Cortex of kidney (tissue), 1 donor: ENCODE data around the gene AGAP1.

Experiments
- DNase-seq: peaks from one replicate; lab custom pipeline; 2025; lab: John Stamatoyannopoulos, UW

The AGAP1 gene

DNA sequence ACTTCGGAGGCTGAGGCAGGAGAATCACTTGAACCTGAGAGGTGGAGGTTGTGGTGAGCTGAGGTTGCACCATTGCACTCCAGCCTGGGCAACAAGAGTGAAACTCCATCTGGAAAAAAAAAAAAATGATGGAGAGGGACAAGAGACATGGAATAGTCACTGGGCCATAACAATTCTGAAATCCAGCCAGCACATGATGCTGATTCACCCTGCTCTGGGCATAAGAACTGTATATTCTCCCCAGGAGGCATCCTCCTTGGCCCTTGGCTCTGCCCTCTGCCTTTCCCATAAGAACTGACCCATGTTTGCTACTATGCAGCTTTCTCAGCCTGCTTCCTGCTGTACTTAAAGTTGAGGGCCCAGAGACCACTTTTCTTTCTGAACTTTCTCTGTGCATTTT is 376.7 kb downstream of the AGAP1 start:
- DNase-seq = no peak

DNA sequence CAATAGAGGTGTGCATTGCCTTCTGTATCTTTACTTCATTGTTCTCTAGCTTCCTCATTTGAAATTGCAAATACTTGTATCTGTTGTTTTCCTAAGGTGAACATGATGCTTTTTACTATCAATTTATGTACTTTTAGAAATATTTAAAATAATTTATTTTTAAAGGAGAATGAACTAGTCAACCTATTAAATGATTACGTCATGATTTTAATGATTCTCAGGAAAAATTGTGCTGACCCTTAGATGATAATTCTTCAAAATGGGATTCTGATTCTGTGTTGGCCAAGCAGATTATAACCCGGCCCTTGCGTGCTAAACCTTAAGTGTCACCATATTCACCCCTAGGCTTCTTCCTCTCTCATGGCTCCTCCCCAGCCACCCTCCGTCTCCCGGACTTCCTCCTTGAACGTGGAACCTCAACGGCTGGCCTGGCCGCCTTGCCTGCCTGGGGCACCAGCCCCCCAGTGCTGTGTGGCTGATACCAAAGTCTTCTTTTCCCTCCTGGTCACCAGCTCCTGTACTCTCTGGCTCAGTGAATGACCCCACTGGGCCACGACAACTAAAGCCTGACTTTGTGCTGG is 382.3 kb downstream of the AGAP1 start:
- DNase-seq = no peak

DNA sequence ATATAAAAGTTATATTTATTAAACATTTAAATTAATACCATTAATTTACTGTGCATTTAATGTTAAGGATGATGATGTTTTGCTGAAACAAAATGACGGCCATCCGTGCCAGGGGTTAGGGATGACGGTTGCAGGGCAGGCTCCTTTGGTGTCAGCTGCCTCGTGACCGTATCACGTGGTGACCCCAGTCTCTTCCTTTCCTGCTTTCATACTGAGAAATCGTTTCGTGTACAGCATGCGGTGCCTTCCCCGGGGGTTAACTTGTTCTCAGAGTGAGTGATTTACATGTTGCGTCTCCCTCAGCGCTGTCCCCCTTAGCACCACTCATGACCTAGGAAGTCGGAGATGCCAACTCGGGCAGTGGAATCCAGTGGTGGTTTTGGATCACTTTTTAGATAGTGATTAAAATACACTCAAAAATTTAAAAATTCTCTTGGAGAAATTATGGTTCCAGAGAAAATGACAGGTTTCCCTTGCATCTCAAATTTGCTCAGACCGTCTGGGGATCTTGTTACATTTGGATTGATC is 383.5 kb downstream of the AGAP1 start:
- no peak for DNase-seq

DNA sequence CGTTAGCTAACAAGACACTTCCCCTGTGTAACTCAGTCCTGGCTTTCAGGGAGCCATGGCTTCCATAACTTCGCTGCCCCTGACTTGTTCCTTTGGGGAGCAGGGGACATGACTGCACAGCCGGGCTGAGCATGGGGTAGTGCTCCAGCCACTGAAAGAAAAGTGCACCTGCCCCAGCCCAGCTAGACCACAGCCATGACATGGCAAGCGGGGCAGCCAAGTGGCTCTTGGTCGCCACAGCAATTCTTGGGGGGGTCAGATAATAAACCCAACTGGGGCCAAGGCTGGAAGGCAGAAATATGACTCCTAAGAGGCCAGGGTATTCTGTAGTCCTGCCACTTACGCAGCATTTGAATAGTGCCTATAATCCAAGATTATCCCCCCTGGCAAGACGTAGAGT is 385.3 kb downstream of the AGAP1 start:
- no peak for DNase-seq

DNA sequence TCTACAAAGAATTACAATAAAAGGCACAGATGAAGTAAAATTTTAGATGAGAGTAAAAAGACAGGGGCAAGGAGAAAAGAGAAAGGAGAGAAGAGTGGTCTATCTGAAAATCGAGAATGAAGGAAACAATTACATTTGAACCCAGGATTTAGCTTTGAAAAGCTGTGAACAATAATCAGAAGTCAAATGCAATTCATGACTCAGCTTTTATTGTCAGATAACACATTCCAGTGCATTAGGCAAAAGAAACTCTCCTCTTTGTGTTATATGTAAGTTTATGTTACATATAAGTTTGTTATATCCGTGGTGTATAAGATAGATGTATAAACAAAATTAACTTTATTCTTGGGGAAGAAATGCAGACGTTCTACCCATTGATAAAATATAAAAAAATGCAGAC is 389.8 kb downstream of the AGAP1 start:
- DNase-seq = no peak

DNA sequence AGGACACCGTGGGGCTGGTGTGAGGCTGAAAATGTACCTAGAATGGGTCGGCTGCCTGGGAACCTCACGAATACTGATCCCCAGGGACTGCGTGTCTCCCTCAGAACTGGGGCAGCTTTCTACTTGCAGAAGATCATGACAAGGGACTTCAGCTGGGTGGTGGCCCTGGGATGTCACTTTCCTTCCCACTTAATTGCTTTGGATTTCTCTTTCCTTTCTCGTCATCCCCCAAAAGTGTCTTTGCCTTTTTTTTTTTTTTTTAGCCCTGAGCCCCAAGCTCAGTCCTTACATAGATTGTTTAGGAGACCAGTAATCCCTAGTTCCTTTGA is 395.4 kb downstream of the AGAP1 start:
- DNase-seq = no peak

DNA sequence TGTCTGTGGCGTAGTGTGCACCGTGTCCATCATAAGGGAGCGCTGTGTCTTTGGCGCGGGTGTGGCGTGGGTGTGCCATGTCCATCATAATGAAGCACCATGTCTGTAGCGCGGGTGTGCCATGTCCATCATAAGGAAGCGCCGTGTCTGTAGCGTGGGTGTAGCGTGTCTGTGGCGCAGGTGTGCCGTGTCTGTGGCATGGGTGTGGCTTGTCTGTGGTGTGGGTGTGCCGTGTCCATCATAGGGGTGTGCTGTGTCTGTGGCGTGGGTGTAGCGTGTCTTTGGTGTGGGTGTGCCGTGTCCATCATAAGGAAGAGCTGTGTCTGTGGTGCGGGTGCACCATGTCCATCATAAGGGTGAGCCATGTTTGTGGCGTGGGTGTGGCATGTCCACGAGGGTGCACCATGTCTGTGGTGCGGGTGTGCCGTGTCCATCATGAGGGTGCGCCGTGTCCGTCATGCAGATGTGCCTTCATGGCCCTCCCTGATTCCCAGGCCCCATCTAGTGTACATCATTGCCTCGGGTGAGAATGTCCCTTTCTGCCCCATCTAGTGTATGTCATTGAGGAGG is 399.4 kb downstream of the AGAP1 start:
- no peak for DNase-seq

DNA sequence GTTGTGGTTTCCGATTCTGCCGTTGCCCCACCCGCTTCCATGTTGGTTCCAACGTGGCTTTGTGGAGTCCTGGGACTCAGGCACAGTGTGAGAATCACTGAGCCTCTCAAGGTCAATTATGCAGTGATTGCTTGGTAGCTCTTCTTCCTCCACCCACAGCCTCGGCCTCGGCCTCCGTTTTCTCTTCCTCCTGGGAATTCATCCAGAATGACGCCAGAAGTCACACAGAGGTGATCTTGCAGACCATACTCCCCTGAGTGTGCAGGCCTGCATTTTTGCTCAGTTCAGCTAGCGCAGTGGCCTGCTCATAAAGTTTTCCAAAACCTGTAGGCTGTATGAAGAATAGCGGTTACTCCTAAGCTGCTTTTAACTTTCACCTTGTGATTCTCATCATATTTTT is 401.0 kb downstream of the AGAP1 start:
- DNase-seq = no peak

DNA sequence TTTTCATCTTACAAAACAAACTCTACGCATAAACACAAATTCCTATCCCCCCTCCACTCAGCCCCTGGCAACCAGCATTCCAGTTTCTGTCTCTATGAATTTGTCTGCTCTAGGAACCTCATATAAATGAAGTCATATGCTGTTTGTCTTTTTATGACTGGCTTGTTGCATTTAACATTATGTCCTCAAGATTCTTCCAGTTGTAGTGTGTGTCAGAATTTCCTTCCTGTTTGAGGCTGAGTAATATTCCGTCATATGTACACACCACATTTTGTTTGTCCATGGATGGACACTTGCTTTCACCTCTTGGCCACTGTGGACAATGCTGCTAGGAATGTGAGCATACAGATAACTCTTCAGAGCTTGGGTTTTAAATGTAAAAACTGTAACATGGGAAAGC is 402.2 kb downstream of the AGAP1 start:
- DNase-seq = no peak

DNA sequence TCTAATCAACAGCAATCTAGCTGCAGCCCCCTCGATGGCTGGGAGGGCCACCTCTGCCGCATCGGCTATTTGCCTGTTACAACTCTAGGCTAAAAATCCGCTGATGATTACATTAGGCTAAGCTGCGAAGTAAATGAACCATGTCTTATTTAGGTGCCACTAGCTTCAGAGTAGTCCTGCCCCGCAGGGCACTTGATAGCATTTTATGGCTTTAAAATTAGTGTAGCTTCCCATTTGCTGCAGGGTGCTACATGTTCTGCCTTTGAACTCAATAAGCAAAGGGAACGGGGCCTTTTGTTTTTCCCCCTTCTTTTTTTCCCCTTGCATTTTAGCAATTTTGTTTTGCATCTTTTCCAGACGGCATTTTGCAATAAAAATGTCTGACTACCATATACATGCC is 404.1 kb downstream of the AGAP1 start:
- no peak for DNase-seq

DNA sequence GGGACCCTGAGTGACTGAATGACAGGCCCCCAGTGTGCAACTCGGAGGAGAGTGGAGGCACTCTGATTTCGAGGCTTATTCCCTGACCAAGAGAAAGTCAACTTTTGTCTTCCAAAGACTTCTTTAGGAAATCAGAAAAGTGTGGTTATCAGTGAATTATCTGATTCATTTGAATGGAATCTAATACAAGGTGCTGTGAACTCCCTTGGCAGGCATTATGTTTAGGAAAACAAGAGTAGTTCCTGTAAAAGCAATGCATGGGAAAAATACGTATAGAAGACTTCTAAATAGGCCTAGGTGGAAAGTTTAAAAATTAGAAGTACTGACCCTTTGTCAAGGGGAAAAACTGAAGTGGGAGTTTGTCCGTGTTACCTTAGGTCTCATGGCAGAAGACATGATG is 404.9 kb downstream of the AGAP1 start:
- DNase-seq = no peak

DNA sequence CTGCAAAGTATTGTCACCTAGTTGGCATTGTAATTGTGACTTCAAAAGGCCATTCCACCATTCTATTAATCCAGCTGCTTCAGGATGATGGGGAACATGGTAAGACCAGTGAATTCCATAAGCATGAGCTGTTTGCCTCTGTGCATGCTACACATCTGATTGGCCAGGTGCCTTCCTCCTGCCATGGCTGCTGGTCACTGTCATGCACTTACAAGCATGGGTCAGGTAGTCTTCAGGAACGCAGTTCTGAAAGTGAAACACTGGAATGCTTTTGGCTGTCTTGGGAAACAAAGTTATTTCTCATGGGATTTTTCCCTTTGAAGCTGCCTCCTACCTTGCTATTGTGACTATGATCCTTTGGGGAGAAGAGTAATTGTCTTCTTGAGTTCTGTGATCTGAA is 406.8 kb downstream of the AGAP1 start:
- no peak for DNase-seq

DNA sequence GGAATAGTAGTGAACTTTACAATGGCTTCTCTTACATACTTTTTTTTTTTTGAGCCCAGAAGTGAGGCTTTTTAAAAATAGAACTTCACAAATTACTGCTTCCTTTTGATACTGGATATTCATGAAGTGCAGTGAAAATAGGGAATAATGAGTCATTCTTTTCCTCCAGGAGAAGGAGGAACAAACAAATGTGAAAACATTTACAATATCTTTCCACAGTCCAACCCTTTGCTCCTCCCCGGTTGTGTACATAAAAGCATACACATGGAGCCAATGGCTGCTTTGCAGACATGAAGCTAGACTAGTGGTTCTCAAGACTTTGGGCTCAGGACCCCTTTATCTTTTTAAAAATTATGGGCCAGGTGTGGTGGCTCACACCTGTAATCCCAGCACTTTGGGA is 407.4 kb downstream of the AGAP1 start:
- no peak for DNase-seq

DNA sequence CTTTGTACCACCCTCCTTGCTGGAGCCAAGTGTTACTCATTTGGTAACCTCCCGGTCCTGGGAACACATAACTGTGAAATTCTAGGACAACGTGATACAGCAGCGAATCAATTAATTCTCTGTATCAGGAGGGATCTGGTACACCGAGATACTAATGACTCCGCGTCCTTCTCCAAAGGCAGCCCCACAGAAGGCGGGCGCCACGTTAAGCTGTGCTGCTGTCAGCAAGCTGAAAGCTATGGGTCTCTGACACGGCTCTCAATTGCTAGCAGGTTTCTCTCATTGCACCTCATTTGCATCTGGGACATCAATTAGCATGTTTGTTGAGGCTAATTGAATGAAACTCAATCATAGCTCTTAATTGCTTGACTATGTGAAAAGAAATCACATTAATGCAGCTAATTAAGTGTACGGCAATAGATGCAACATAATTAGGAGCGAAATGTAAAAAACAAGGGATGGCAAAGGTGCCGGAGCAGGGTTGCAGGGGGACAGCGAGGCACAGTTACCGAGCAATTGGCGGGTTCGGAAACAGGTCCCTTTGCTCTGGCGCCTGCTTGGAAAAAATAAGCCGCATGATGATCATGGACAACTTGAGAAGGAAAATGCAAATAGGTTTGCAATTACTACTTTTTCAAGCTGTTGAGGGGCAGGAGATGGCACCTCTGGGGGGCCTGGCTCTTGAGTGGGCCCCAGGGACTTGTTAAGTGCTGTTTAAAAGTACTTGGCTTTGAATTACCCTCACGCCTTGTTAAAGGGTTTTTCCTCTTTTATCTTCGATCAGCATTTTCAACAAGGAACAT is 410.1 kb downstream of the AGAP1 start:
- no peak for DNase-seq

DNA sequence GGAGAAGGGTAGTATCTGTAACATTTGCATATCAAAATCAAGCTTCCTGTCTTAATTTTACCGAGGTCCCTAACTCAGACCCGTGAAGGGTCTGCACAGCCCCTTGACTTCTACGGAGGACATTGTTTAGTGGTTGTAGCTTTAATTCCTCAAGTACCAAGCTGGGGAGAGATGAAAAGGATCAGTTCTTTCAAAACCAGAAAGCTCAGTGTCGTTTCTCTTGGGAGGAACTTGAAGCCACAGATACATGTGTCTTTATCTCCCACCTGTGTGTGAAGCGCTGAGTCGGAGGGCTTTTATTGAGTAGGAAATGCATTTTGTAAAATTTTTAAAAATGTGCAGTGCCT is 410.7 kb downstream of the AGAP1 start:
- DNase-seq = no peak

DNA sequence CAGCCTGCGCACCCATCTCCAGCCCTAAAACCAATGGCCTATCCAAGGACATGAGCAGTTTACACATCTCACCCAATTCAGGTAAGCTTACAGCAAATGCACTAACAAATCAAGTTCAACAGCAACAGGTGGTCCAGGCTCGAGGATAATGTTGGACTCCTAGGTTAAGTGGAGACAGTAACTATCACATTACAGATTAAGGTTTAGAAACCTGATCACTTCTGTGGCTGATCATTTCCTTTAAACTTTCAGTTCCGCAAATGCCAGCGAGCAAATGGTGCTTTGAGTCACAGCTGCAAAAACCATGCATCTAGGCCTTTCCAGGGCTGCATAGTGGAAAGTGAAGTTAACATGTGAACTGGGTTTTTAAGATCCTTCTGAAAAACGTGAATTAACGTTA is 415.0 kb downstream of the AGAP1 start:
- DNase-seq = no peak

DNA sequence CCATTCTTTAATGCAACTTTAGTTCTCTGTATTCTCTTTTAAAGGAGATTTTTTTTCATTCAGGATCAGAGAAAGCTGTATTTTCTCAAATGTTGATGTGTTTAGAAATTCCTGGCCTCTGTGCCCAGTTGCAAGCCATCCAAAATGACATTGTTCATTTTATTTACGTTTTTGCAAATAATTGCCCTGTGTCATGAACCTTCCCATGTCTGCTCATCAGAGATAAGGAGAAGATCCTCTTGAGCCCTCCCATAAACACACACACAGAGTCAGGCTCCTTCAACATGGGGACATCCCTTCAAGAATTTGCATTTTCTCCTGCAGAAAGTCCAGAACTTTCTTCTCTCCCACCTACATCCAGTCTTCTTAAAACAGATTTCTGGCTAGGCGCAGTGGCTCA is 415.5 kb downstream of the AGAP1 start:
- no peak for DNase-seq

DNA sequence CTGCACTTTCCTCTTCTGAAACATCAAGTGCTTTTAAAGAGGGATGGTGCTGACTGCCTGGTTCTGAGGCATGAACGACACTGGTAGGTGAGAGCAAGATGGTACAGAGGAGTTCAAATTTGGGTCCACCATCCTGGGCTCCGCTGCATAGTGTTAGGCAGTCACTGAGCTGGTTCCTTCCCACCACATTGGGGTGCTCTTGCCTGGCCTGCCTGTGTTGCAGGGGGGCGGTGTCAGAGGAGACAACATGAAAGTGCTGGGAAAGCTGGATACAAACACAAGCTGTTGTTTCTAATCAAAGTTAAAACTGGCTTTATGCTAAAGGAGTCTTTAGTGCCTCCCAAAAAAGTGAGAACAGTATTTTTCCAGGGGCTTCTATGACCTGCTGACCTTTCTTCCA is 416.2 kb downstream of the AGAP1 start:
- DNase-seq = no peak

DNA sequence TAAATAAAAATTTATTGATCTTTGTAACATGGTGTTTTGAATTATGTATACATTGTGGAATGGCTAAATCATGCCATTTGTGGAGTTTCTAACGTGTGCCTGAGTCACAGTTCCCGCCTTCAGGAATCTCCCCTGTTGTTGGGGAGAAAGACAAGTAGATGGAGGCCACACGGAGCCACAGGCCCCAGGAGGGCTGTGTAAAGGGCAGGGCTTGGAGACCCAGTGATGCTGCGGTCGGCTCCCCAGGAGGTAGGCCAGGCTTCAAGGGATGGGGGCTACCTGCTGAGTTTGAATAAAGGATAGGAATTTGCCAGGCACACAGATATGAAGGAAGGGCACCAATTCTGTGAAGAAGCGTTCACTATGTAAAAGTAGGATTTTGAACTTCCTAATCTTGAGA is 417.3 kb downstream of the AGAP1 start:
- no peak for DNase-seq

DNA sequence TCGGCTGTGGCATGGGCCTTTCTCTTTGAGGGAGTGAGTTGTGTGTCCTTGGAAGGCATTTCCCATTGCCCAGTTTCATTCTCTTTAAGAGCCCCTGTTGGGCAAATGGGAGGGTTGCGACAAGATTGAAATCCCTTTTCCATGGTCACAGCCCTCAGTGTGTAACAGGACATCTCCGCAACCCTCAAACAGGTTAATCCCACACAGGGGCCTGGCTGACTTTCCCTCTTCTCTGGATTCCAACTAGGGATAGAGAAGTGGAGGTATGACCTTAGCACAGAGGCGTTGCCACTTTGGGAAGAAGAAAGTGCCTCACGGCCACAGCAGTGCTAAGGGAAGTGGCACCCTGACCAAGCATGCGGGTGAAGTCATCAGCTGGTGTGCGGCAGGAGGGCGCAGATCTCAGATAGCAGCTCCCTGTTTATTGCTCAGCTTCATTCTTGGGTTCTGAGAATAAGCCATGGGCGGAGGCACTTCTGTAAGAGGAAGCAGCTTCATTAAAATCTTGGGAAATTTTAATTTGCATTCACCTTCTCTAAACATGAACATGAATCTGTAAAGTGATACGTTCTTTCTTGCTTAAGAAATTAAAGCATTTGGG is 417.9 kb downstream of the AGAP1 start:
- no peak for DNase-seq

DNA sequence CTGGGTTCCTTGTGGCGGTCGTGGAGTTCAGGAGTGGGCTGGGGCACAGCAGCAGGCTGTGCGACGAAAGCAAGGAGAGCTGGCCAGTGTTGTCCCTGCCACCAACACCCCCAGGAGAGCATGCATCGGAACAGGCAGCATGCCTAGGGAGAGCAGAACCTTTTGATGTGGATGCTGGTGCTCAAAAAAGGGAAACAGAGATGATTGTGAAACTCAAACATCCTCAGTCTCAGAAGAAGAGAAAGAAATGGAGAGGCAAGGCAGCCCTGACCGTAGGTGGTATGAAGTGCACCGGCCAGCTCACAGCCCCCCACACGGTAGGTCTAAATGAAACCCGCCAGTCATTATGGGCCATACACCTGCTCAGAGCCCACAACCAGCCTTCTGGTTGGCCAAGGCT is 420.9 kb downstream of the AGAP1 start:
- no peak for DNase-seq

DNA sequence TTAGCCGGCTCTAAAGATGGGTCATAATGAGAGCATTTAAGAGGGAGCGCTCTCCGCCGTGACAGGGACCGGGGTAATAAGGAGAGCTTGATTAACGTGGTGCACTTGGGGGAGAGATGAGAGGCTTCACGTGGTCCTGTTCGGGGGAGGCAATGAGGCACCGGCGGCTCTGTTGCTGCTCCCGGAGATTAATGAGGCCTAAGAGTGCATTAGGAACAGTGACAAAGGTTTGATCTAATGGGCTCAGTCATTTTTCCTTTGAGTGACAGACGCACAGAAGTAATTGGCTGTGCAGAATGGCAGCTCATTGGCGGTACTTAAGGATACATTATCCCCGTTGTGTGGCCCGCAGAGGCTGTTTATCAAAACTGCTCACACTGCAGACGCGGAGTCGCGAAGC is 423.7 kb downstream of the AGAP1 start:
- DNase-seq = no peak

DNA sequence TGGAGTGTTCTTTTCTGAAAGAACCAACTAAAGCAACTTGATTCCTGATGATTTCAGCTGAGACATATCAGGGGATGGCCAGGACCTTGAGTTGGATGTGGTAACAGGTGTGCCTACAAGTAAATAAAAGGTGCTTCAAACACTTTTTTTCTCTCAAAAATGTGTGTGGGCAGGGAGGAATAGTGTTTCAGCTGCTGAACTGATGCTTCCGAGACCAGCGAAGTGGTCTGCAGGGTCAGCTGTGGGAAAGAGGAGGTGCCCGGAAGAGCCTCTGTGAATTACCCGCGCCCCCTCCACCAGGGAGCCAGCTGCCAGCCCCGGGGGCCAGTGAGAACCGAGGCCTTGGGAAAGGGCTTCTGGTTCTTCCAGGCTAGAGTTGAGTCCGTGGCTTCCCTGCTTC is 425.0 kb downstream of the AGAP1 start:
- no peak for DNase-seq
